Measurements from ENCODE around the gene FARS2. TPM values are rescaled to one million over a fixed set of nuclear protein-coding genes. Genes with fewer than 3 reads are reported as not detected.

The FARS2 gene
- total and polyA plus RNA-seq, 2 of the 13 experiments (the other 11 are each of a cell fraction or from before 2014, with no cell fraction given), result 15.4 to 26.0 TPM

GRCh38 chr6:5450073-5450472 lies 188.8 kb downstream of the FARS2 start (continued):
- no peak for TF ChIP-seq ZBTB49 (CRISPR knock-in tag; IDR thresholded peaks at IDR 0.05; ENCODE audit: borderline replicate concordance)
- no peak for TF ChIP-seq ZNF567 (CRISPR knock-in tag; IDR thresholded peaks at IDR 0.05; ENCODE audit: borderline replicate concordance)
- no peak for TF ChIP-seq NR2F1 (CRISPR knock-in tag; IDR thresholded peaks at IDR 0.05)

- no peak for ATAC-seq
- no peak for FAIRE-seq
- Histone ChIP-seq H3K9me3 (ENCODE audit: low read length) (no peaks in the 10 kb centered on the region), H3K9ac (ENCODE audit: insufficient read depth, low read depth, low read length) (no peak overlapping the region), H4K20me1 (ENCODE audit: insufficient read depth, low read length) (no peaks in the 10 kb centered on the region), H3K4me2 (ENCODE audit: low read depth, low read length) (no peak overlapping the region), H3K79me2 (ENCODE audit: insufficient read depth, low read length) (no peaks in the 10 kb centered on the region), H3K36me3 (replicated peaks in 1 of 2; ENCODE audit: control insufficient read depth in 1 of 2, insufficient read depth in 2 of 2, low read length in 2 of 2) (no peaks in the 10 kb centered on the region), H3K27ac (ENCODE audit: extremely low read length, insufficient read depth, low read length) (no peak overlapping the region), H3K27me3 (ENCODE audit: control insufficient read depth in 1 of 2, insufficient read depth in 2 of 2, low read length in 2 of 2) (no peaks in the 10 kb centered on the region), H3K4me3 (replicated peaks in 1 of 3; ENCODE audit: insufficient read depth in 1 of 3, low read depth in 2 of 3, low read length in 3 of 3) (no peak overlapping the region), H3K4me1 (ENCODE audit: insufficient read depth, low read length) (no peaks in the 10 kb centered on the region), H2AFZ (ENCODE audit: low read length) (no peak overlapping the region)
- no peak for DNase-seq (ENCODE audit: low spot score)
- no TSS peak for BruUV-seq (replicated peaks)
- POLR2A ChIA-PET, result no interaction called here
- intact Hi-C loops (cut with micrococcal nuclease; ENCODE audit: unreplicated experiment) (no loop called here), in situ Hi-C loops (cut with HindIII; ENCODE audit: extremely low pct_ligation_motif_present, low pct_unique_long_range_greater_than_20kb) (no loop called here)
- TF ChIP-seq SMAD1 (CRISPR knock-in tag; IDR thresholded peaks at IDR 0.05; ENCODE audit: borderline replicate concordance, low read depth) (no peak), TRIM24 (CRISPR knock-in tag; IDR thresholded peaks at IDR 0.05) (no peak), BRF2 (CRISPR knock-in tag; IDR thresholded peaks at IDR 0.05) (no peak), SNAPC2 (CRISPR knock-in tag; IDR thresholded peaks at IDR 0.05) (no peak), ZNF704 (CRISPR knock-in tag; IDR thresholded peaks at IDR 0.05; ENCODE audit: borderline replicate concordance) (no peak), PAXIP1 (CRISPR knock-in tag; conservative IDR thresholded peaks at IDR 0.05) (no peak)
- CTCF ChIA-PET (ENCODE audit: low intra/inter-chr PET ratio, low total read pairs), result no interaction called here
- WGBS (ENCODE audit: low lambda C conversion rate), result 90% methylated on average over 5 of the region's 5 CpGs
These were observed 192.2 kb downstream of the FARS2 start for GRCh38 chr6:5453546-5453945.

All from HepG2 (cell line).